ENCODE data around the gene ROBO1. TPM values are rescaled to one million over a fixed set of nuclear protein-coding genes. Genes with fewer than 3 reads are reported as not detected.

Gene ROBO1
- total and polyA plus RNA-seq, 4 donors: 1.0 to 30.3 (median 3.9) TPM

DNA sequence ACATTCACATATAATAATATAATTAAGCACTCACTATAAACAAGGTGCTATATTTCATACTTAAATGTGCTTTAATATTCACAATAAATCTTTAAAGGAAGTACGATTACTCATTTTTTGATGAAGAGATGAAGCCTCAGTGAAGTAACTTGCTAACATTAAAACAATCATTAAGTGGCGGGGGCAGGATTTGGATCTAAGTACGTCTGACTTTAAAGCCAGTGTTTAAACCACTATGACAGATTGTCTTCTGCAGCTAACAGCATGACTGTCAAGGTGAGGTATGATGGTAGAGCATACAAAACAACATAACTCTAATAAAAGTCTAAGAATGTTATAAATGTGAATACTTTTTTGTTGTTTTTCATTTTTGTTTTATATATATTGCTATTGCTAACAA lies 862.1 kb downstream of the ROBO1 start:
- TF ChIP-seq FOXA2 (IDR thresholded peaks at IDR 0.05) (no peak), HNF4G (IDR thresholded peaks at IDR 0.05) (no peak), YY1 (IDR thresholded peaks at IDR 0.05) (no peak), SP1 (IDR thresholded peaks at IDR 0.05) (no peak), EGR1 (IDR thresholded peaks at IDR 0.05; ENCODE audit: low read depth in 2 of 2) (no peak), RXRA (IDR thresholded peaks at IDR 0.05) (no peak), HNF4A (conservative IDR thresholded peaks at IDR 0.05) (no peak), FOXA1 (IDR thresholded peaks at IDR 0.05) (no peak)
- TF ChIP-seq, protein P1, sequence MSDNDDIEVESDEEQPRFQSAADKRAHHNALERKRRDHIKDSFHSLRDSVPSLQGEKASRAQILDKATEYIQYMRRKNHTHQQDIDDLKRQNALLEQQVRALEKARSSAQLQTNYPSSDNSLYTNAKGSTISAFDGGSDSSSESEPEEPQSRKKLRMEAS (IDR thresholded peaks at IDR 0.05): no peak
- TF ChIP-seq, protein P2, sequence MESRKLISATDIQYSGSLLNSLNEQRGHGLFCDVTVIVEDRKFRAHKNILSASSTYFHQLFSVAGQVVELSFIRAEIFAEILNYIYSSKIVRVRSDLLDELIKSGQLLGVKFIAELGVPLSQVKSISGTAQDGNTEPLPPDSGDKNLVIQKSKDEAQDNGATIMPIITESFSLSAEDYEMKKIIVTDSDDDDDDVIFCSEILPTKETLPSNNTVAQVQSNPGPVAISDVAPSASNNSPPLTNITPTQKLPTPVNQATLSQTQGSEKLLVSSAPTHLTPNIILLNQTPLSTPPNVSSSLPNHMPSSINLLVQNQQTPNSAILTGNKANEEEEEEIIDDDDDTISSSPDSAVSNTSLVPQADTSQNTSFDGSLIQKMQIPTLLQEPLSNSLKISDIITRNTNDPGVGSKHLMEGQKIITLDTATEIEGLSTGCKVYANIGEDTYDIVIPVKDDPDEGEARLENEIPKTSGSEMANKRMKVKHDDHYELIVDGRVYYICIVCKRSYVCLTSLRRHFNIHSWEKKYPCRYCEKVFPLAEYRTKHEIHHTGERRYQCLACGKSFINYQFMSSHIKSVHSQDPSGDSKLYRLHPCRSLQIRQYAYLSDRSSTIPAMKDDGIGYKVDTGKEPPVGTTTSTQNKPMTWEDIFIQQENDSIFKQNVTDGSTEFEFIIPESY (IDR thresholded peaks at IDR 0.05): no peak
- TF ChIP-seq, protein P3, sequence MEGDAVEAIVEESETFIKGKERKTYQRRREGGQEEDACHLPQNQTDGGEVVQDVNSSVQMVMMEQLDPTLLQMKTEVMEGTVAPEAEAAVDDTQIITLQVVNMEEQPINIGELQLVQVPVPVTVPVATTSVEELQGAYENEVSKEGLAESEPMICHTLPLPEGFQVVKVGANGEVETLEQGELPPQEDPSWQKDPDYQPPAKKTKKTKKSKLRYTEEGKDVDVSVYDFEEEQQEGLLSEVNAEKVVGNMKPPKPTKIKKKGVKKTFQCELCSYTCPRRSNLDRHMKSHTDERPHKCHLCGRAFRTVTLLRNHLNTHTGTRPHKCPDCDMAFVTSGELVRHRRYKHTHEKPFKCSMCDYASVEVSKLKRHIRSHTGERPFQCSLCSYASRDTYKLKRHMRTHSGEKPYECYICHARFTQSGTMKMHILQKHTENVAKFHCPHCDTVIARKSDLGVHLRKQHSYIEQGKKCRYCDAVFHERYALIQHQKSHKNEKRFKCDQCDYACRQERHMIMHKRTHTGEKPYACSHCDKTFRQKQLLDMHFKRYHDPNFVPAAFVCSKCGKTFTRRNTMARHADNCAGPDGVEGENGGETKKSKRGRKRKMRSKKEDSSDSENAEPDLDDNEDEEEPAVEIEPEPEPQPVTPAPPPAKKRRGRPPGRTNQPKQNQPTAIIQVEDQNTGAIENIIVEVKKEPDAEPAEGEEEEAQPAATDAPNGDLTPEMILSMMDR (IDR thresholded peaks at IDR 0.05; ENCODE audit: low read depth, low read length, missing input control): no peak
- TF ChIP-seq, protein P4, sequence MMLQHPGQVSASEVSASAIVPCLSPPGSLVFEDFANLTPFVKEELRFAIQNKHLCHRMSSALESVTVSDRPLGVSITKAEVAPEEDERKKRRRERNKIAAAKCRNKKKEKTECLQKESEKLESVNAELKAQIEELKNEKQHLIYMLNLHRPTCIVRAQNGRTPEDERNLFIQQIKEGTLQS (IDR thresholded peaks at IDR 0.05): no peak
- no peak for DNase-seq (ENCODE audit: low spot score)
- H3K9me3 ChIP-seq (ENCODE audit: control insufficient read depth in 4 of 4, low read length in 3 of 4): no peaks in the 10 kb centered on the region
- no peaks in the 10 kb centered on the region for H3K4me1 ChIP-seq (ENCODE audit: control insufficient read depth in 4 of 4, insufficient read depth in 4 of 4, low read length in 3 of 4)
- no peaks in the 10 kb centered on the region for H3K27me3 ChIP-seq (ENCODE audit: control insufficient read depth in 4 of 4, insufficient read depth in 4 of 4, low read length in 3 of 4)
- H3K36me3 ChIP-seq (ENCODE audit: control insufficient read depth in 4 of 4, insufficient read depth in 3 of 4, low read depth in 1 of 4, low read length in 3 of 4): no peaks in the 10 kb centered on the region
- 92% methylated on average over 3 of the region's 3 CpGs for WGBS
- no peak overlapping the region for H3K9ac ChIP-seq (ENCODE audit: low read depth in 1 of 2, low read length in 2 of 2)
- H3K27ac ChIP-seq (ENCODE audit: low read depth in 1 of 2, low read length in 2 of 2): no peak overlapping the region
- no peak overlapping the region for H3K4me3 ChIP-seq (ENCODE audit: low read depth in 1 of 3, low read length in 3 of 3)

DNA sequence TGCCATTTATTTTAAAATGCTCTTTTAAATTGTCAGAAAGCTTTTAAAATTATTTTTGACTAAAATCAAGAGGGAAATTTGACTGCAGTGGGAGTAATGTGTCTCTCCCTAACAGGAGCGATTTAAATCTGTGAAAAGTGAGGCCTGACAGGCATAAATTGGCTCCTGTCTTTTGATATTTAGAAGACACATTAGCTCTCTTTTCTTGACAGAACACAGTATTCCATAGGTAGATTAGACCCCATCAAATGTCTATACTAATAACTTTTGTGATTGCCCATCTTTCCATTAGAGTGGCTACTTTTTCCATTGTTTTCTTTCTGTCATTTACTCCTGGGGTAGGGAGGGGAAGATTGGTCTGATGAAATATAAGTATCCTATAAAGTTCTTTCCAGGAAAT lies 866.3 kb downstream of the ROBO1 start:
- WGBS: 60% methylated on average over 1 of the region's 1 CpG
- H3K36me3 ChIP-seq (ENCODE audit: control insufficient read depth in 4 of 4, insufficient read depth in 3 of 4, low read depth in 1 of 4, low read length in 3 of 4): no peaks in the 10 kb centered on the region
- H3K9me3 ChIP-seq (ENCODE audit: control insufficient read depth in 4 of 4, low read length in 3 of 4): no peaks in the 10 kb centered on the region
- no peak overlapping the region for H3K27ac ChIP-seq (ENCODE audit: low read depth in 1 of 2, low read length in 2 of 2)
- no peak for TF ChIP-seq FOXA2 (IDR thresholded peaks at IDR 0.05)
- TF ChIP-seq, protein P1 (IDR thresholded peaks at IDR 0.05): no peak
- TF ChIP-seq HNF4G (IDR thresholded peaks at IDR 0.05): no peak
- TF ChIP-seq RAD21 (IDR thresholded peaks at IDR 0.05): no peak
- TF ChIP-seq, protein P5, sequence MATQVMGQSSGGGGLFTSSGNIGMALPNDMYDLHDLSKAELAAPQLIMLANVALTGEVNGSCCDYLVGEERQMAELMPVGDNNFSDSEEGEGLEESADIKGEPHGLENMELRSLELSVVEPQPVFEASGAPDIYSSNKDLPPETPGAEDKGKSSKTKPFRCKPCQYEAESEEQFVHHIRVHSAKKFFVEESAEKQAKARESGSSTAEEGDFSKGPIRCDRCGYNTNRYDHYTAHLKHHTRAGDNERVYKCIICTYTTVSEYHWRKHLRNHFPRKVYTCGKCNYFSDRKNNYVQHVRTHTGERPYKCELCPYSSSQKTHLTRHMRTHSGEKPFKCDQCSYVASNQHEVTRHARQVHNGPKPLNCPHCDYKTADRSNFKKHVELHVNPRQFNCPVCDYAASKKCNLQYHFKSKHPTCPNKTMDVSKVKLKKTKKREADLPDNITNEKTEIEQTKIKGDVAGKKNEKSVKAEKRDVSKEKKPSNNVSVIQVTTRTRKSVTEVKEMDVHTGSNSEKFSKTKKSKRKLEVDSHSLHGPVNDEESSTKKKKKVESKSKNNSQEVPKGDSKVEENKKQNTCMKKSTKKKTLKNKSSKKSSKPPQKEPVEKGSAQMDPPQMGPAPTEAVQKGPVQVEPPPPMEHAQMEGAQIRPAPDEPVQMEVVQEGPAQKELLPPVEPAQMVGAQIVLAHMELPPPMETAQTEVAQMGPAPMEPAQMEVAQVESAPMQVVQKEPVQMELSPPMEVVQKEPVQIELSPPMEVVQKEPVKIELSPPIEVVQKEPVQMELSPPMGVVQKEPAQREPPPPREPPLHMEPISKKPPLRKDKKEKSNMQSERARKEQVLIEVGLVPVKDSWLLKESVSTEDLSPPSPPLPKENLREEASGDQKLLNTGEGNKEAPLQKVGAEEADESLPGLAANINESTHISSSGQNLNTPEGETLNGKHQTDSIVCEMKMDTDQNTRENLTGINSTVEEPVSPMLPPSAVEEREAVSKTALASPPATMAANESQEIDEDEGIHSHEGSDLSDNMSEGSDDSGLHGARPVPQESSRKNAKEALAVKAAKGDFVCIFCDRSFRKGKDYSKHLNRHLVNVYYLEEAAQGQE (IDR thresholded peaks at IDR 0.05): no peak
- TF ChIP-seq, protein P2 (IDR thresholded peaks at IDR 0.05): no peak
- no peak for TF ChIP-seq TAF1 (conservative IDR thresholded peaks at IDR 0.05)
- TF ChIP-seq FOXA1 (IDR thresholded peaks at IDR 0.05): no peak
- no peak for TF ChIP-seq RXRA (IDR thresholded peaks at IDR 0.05)
- TF ChIP-seq, protein P4 (IDR thresholded peaks at IDR 0.05): no peak
- DNase-seq (ENCODE audit: low spot score): no peak
- no peak overlapping the region for H3K4me3 ChIP-seq (ENCODE audit: low read depth in 1 of 3, low read length in 3 of 3)
- no peaks in the 10 kb centered on the region for H3K4me1 ChIP-seq (ENCODE audit: control insufficient read depth in 4 of 4, insufficient read depth in 4 of 4, low read length in 3 of 4)
- H3K27me3 ChIP-seq (ENCODE audit: control insufficient read depth in 4 of 4, insufficient read depth in 4 of 4, low read length in 3 of 4): no peaks in the 10 kb centered on the region
- no peak overlapping the region for H3K9ac ChIP-seq (ENCODE audit: low read depth in 1 of 2, low read length in 2 of 2)
